ENCODE results near the gene KANSL3. TPM values are rescaled to one million over a fixed set of nuclear protein-coding genes. Genes with fewer than 3 reads are reported as not detected.

Gene KANSL3
- total RNA-seq, 1 experiment from 2014 or later, result 27.8 TPM

DNA sequence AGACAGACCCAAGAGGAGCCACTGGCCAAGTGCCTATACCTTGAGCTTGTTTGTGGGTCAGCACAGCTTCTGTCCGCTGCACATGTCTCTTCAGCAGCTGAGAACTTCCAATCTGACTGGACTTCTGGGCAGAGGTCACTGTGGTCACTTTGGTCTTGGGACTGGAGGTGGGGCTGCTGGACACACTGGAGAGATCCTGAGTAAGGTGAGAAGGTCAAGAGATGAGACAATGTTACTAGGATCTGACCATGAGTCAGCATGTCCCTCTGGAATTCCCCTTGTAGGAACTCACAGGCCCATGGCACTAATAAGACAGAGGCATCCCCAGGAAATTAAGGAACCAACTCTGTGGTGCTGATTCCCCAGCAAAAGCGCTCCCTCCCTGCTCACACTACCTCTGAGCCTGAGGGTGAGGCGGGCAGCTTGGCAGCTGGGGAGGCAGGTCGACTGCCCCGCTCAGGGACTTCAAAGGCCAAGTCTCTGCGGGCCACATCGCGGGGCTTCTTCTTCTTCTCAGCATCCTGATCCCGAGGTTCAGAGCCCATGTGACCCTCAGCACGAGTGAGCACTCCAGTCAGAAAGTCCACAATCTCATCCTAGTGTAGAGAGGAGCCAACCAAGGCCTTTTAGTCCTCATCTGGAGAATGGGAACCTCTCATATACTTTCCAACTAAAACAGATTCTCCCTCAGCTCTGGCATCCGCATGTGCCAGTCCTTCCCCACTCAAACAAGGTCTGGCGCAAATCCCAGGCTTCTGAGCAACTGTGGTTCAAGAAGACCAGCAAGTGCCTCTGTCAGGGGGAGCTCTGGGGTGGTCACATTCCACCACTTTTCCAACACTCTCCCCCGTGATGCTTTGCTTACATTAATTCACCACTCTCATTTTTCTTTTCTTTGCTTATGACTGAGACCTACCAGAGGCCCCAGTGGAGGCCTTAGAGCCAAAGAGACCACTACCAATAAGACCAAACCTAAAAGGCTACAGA lies 29.4 kb downstream of the KANSL3 start:
- peak; percentile 85 for DNase-seq (ENCODE audit: low read depth)

DNA sequence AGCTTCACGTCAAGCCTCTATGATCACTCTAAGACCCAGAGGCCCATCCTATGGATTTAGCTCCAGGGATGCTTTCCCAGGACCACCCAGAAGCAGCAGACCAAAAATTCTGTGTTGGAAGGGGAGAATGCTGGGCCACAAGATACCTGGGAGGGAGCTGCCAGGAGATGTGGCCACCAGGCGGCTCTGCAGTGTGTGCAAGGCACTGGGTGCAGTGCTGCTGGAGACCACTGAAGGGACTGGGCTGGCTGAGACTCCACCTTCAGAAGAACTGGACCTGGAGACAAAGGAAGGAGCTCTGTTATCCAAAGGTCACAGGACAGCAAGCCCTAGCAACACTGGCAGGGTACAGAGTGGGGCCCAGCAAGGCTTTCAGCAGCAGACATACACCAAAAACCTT lies 34.0 kb downstream of the KANSL3 start:
- DNase-seq (ENCODE audit: low read depth), result no peak

DNA sequence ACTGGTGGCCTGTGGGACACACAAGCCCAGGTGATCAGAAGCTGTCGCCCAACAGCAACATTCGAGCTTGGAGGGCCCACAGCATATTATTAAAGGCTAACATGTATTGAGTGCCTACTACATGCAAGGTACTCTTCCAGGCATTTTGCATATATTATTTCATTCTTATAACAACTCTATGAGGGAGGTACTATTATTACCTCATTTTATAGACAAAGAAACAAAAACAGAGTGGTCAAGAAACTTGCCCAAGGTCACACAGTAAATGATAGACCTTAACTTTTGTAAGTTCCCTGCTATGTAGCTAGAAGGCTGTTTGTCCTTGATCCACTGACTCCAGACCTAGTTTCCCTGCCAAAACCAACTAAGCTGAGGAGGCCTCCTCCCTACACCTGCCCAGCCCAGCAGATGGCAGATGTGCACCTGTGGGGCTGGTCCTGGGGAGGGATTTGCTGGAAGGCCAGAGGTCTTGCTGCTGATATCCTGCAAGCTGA lies 35.7 kb downstream of the KANSL3 start:
- no peak for DNase-seq (ENCODE audit: low read depth)

DNA sequence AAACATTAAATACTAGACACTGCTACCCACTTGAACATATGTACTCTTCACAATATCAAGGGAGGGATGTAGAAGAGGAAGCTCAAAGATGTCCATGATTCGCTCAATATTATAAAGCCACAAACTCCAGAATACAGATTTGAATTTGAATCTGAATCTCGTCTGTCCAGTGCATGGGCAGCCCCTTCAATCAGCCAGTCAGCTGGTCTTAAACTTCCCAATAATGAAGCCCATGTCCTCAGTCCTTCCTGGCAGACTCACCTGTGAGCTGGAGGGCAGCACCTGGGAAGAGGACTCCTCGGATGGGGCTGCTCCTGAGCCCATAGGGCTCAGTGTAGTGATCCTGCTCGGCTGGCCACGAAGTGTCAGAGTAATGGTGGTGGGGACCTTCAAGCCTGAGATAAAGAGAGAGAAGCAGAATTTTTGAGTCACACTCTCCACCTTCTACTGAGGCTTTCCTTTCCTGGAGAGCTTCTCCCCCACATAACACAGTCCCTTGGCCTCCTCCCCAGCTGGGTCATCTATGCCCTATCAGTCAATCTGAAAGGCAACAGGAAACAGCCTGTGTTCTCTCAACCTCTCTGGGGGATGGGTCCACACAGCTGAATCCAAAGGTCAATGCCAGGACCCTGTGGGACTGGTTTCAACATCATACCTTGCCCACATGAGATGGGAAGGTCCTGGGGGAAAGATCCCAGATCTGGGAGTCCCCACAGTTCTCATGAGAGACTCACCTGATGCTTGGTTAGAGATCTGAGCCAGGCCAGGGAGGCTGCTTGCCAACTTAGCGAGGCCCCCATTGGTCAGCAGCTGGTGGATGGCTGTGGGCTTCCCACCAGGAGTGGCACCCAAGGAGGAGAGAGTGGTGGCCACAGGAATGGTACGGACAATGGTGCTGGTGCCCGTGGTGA lies 36.5 kb downstream of the KANSL3 start:
- no peak for DNase-seq (ENCODE audit: low read depth)

DNA sequence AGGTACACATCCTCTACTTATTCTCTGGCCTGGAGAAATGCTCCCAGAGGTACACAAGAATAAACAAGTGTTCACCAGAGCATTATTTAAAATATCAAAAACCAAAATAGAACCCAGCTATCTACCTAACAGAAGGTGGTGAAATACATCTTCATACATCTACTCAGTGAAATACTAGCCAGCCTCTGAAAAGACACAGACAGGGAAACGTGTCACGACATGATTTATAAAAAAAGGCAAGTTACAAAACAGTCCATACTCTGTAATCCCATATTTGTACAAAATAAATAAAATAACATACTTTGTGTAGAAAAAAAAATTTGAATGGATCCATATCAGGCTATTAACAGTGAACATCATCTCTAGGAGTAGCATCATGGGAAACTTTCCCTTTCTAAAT lies 38.2 kb downstream of the KANSL3 start:
- no peak for DNase-seq (ENCODE audit: low read depth)

DNA sequence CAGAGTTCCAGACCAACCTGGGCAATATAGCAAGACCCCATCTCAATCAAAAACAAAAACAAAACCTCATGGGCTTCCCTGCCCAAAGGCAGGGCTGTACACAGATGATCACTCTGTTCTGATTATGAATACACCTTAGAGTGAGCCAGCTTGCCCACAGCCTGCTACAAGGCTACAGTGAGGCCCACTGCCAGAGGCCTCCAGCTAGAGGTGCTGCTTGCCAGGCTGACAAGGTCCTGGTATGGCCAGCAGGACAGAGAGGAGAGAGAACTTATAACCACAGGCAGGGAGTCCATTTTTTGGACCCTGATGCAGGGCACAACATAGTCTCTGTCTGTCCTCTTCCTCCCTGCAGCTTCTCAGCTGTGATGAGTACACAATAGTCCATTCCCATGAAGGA lies 41.5 kb downstream of the KANSL3 start:
- no peak for DNase-seq (ENCODE audit: low read depth)

DNA sequence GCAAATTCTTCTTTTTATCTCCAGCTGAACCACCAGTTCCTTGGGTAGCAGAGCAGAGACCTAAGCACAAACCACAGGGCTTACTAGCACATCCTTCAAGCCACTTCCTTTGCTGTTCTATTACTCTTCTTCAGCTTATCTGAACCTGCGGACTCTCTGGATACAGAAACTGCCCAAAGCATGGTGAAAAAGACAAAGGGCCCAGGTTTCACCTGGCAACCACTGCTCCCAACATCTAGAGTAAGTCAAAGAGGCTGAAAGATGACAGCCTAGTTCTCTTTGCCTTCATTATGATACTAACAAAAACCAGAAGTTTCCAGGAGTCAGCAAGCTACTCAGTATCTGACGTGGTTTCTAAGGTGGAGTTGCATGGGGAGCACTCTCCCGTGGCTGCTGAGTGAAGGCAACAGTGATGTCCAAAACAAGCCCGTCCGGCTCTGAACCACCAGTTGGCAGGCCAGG lies 43.4 kb downstream of the KANSL3 start:
- DNase-seq (ENCODE audit: low read depth), result no peak

DNA sequence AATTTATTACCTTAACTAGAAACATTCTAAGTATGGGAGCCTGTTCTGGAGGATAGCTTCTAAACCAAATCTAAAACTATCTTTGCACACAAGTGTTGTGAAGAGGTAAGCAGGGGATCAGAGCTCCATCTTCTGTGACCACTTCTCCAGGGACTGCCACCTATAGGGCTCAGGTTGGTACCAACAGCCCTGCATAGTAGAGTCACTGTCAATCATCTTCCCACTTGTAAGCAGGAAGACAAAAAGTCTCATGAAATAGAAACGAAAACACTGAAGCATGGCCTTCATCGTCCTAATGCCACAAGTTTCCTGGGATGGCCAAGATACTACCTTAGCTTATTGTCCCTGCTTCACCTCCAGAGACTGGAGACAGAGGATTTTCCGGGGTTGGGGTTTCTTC lies 43.8 kb downstream of the KANSL3 start:
- no peak for DNase-seq (ENCODE audit: low read depth)

DNA sequence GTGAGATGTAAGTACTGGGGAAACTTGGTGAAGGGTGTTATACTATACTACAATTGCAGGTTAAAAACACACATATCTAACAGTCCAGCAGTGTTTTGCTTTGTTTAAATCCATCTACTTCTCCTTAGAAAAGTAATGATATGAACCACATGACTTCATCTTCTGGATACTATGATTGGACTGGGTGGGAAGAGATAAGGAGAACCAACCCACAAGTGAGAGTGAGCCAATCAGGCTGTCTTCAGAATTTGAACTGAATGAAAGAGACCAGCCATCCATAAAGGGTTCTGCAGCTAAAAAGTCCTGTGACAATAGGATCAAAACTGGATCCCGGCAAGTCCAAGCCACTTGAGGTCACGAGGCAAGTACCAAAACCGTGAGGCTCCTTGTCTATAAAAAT lies 46.6 kb downstream of the KANSL3 start:
- DNase-seq (ENCODE audit: low read depth), result no peak

DNA sequence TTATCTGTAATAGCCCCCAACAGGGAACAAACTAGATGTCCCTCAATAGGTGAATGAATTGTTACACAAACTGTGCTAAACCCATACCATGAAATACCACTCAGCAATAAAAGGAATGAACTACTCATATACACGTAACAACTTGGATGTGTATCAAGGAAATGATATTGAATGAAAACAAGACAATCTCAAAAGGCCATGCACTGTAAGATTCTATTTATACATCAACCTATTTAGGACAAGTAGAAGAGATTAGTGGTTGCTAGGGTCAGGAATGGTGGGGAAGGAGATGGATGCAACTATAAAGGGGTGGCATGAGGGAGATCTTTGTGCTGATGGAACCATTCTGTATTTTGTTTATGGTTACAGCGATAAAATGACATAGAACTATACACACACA lies 47.1 kb downstream of the KANSL3 start:
- DNase-seq (ENCODE audit: low read depth), result no peak

DNA sequence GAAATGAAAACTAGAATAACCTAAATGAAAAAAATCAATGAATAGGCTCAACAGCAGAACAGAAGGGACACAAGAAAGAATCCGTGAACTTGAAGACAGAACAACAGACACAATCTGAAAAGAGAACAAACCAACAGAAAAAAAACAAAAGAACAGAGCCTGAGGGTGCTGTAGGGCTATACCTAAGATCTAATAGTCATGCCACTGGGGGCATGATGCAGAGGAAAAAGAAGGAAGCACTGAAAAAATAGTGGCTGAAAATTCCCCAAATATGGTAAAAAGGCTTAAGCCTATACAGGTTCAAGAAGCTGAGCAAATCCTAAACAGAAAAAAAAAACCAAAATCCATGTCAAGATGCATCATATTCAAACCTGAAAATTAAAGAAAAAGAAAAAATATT lies 50.3 kb downstream of the KANSL3 start:
- DNase-seq (ENCODE audit: low read depth), result no peak

DNA sequence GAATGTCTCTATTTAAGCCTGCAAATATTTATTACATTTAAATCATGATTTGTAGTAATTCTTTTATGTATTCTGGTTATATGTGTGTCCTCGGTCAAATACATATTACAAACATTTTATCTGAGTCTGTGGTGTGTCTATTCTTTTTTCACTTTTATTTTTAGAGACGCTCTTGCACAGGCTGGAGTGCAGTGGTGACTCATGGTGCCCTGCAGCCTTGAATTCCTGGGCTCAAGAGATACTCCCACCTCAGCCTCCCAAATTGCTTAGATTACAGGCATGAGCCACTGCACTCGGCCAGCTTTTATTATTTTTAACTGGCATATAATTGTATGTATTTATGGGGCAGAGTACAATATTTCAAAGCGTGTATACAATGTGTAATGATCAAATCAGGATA lies 54.1 kb downstream of the KANSL3 start:
- DNase-seq (ENCODE audit: low read depth), result no peak

DNA sequence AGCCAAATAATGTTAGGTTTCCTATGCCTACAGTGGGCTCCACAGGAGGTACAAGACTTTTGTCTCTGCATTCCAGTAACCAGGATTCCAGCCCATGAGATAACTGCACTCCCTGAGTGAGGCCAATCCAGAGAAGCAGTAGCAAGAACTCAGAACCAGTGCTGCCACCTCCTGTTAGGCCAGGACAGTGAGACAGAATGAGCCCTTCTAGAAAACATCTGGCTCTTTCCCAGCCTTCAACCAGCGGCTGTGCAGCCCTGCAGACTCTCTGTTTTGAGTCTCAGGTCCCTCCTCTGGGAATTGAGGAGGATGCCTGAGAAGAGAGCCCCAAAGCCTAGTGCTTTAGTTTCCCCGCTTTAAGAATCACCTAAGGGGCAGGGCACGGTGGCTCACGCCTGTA lies 57.3 kb downstream of the KANSL3 start:
- no peak for DNase-seq (ENCODE audit: low read depth)

DNA sequence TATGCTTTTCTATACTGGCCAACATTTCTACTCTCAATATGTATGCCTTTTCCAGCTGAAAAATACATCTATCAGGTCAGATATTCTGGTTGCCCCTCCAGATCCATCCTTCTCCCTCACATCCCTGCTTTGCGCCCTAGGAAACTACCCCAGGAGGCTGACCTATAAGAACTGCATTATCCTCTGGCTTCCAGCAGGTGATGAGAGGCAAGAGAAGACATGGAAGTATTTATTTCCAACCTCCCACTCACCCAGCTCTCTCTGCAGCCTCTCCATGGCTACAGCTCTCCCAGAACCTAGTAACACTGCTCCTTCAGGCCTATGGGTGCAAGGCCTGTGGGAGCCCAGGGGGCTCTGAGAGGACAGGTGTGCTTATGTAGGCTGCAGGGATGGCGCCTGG lies 58.7 kb downstream of the KANSL3 start:
- DNase-seq (ENCODE audit: low read depth), result no peak

DNA sequence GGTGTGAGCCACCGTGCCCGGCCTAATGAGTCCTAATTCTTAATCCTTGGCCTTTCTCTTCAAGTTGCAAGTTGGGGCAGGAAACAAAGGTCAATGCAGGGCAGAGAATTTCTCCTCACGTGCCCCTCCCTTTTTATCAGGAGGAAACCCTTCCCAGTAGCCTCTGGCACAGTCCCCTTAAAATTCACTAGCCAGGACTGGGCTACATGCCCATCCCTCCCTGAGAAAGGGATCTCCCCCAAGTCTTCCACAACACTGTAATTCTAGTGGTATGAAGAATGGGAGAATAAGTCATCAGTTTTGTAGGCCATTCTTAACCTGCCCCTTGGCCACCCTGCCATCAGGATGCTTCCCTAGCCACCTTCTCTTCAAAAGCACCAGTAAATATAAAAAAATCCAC lies 59.4 kb downstream of the KANSL3 start:
- DNase-seq (ENCODE audit: low read depth), result no peak

DNA sequence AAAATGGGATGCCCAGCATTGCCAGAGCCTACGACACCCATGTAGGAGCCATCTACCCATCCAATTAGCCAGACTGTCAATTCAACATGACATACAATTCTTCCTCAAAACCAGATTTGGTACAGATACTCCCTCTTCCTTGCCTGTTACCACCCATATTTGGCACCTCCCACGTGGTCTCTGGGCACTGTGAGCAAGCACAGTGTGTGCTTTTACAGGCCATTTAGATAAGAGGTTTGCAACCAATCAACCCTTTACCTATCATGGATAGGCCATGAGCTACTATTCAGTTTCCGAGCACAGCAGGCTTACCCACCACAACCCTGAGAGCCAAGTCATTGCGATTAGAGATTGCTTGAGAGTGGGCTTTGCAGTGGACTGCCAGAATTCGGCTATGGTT lies 60.6 kb downstream of the KANSL3 start:
- DNase-seq (ENCODE audit: low read depth), result no peak

DNA sequence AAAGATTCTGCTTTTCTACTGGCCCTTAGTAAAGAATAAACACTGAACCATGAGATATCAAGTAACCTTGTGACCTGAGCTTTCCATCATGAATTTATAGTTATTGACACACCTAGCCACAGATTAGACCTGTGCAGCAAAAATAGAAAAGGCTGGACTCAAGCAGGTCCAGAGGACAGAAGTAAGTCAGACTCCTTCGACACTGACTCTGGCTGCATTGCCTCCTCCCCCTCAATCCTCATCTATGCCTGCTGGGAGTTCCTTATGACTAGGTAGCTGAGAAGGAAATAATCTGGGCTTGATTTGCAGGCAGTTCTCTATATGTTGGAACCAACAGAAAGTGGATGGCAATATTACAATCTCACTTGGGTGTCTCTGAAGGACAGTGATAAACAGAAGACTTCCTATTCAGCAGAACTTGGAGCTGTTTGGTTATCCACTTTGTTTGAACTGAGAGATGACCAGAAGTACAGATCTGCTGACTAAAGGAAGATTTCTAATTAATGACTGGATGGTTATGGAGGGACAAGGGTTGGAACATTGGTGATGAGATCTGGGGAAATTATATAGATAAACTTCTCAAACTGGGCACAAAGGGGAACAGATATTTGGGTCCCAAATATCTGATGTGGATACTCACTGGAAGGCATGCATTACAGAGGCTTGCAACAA lies 62.2 kb downstream of the KANSL3 start:
- DNase-seq (ENCODE audit: low read depth), result no peak

DNA sequence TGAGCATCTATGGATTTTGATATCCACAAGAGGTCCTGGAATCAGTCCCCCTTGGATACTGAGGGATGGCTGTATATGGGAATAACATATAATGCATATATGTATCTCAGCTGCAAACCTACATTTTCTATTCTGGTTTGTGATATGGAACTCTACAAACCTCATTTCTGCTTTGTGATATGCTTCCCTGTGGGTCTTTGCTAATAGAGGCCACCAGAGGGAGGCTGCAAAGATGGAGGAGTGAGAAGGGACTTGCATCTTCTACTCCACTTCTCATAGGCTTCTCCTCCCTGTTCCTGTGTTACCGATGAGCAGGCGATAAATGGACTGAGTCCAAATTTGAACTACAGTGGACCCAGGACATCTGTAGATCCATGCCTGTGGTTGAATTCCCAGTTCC lies 63.7 kb downstream of the KANSL3 start:
- DNase-seq (ENCODE audit: low read depth), result no peak

DNA sequence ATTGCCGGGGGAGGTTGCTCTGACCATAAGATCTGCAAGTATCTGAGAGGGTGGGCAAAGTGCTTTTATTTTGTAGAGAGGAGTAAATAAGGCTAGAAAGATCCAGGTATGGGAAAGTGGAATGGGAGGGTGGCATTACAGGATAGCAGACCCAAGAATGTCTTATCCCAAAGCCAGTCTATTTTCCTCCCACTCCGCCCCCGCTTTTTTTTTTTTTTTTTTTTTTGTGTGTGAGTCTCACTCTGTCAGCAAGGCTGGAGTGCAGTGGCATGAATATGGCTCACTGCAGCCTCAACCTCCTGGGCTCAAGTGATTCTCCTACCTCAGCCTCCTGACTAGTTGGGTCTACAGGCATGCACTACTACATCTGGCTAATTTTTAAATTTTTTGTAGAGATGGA lies 70.0 kb downstream of the KANSL3 start:
- no peak for DNase-seq (ENCODE audit: low read depth)

DNA sequence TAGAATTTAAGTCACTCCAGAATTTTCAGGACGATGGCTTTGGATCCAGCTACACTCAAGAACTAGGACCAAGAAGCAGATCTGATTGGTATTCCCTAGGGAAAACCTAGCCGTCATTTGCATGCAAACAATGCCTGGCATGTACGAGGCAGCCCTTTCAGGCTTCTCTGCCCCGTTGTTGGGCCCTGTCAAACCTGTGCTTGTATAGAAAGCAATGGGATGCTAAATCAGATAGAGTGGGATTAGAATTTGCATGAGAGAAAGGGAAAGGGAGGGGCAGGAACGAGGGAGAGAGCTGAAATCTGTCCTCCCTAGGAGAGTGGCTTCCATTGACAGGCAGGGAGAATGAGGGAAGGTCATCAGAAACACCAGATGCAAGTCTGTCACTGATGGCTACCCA lies 73.0 kb downstream of the KANSL3 start:
- no peak for DNase-seq (ENCODE audit: low read depth)

DNA sequence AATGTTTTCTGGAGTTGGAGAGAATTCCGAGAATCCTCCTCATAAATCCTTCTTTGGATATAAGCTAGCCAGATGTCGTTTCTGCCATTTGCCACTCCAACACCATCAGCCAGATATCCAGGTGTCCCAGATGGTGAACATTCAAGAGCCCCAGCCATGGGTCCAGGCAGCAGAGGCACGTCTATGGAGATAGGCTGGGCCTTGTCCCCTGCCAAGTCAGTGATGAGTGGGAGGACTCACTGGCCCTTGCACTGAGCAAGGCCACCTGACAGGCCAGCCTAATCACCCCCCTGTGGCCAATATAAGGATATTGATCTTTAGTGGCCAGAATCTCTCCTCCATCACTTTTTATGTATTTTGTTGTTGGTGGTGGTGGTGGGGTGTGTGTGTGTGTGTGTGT lies 73.5 kb downstream of the KANSL3 start:
- no peak for DNase-seq (ENCODE audit: low read depth)

DNA sequence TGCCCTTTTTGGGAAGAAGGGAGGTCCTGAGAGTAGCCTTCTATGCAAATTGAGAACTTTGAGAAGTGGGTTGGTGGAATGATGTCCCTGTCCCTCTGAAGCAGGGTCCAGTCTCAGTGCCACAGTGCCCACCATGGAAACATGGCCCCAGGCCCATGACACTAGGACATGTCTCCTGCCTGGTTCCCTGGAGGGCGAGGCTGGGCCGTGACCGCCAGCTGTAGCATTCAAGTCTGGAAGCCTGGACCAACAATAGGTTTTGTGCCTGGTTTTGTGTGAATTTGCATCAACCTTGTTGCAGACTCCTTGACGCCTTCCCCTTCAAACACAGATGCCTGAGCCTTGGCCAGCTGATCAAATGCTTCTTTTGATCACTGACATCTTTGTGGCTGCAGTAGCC lies 74.1 kb downstream of the KANSL3 start:
- DNase-seq (ENCODE audit: low read depth), result no peak

Measured in LHCN-M2 (cell line).